ENCODE measurements around the gene DLEU7.

DLEU7 gene

DNA sequence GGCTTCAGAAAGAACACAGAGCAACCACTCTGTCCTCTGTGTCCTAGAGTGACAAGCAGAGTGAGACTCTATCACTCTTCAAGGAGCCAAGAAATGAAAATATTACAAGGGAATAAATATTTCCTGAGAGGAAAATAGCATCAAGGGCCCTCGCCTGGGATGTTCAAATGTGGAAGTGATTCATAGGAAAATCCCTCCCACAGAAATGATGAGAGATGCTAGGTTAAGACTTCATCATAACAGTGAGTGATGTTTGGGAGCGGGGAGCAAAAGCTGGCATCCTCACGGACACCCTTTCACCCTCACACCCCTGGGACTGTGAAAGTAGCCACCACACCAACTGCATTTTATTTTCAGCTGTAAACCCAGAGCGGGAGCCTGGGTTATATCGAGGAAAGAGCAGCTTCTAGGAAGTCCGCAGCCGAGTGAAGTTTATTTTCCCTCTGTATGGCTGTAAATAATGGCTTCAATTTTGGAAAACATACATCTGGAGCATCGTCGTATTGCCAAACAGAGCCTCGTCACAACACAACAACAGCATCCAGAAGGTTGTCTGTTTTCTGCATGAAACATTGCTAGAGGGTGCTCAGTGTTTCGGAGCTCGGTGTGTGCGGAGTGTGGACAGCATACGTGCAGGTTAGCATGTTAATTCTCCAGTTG lies 54.8 kb downstream of the DLEU7 start:
- no peak for DNase-seq

DNA sequence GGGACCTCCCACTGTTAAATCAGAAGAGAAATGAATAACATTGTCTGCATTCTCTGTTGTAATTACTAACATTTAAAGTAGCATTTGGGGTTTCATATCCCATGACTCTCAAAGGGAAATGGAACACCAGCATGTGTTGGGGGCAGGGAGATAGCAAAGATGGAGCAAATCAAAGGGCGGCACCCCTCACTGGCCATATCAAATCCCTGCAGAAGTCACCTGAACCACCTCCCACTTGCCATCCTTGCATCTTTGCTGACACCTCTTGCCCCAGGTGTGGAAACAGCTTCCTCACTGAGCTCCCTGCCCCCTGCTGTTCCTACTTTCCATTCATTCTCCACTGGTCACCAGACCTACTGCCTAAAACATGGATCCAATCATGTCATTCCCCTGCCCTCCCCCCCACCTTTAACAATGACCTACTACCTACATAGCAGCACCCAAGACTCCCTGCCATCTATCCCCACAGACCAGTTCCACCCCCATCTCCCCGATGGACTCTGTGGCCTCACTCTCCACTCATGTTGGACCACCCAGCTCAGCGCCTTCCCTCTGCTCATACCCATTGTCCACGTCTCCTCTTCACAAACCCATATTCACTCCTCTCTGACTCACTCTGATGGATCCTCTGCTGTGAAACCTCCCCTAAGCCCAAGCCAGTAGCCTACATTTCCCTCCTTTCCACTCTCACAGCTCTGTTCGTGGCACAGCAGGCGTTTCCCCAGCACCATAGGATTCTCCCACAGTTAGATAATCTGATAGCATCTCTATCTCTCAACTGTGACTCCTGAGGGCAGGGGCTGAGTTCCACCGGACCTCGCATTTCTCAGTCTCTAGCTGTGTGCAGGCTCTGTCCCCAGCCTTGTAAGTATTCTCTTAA lies 55.9 kb downstream of the DLEU7 start:
- DNase-seq = no peak

DNA sequence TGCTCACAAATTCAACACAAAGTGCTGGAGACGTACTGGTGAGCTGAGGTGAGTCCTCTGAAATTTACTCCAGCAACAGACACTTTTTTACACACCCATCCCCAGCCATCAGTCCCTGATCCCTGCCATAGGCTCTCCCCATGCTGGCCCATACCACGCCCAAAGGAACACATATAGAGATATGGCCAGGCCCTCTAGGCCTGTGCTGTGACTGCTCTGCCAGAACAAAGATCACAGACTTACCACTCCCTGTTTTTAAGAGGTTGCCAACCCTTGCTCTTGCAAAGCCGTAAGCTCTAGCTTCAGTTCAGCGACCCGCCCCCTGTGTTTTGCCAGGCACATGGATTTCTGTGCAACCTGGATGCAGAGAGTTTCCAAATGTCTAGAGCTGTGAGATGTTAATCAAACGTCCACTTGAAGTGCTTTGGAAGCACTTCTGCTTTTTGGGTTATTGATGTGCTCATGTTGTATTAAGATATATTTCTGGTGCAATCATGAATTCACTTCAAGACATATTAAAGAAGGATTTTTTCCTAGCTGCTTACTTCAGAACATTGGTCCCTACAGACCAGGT lies 59.7 kb downstream of the DLEU7 start:
- no peak for DNase-seq

DNA sequence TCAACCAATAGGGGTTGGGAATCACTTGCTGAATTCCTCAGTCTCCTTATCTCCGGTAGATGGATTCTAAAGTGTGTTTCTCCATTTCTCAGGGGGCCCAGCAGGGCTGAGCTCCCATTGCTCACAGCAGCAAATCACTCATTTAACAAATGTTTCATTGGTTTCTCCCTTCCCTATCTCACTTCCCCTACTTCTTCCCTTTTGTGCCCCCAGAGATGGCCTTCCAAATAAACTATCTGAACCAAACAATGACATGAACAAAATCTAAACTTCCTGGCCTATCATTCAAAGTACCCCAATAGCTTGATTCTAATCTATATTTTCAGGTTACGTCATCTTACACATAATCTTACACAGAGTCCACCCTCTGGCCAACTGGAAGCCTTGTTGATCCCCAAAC lies 60.4 kb downstream of the DLEU7 start:
- DNase-seq = no peak

DNA sequence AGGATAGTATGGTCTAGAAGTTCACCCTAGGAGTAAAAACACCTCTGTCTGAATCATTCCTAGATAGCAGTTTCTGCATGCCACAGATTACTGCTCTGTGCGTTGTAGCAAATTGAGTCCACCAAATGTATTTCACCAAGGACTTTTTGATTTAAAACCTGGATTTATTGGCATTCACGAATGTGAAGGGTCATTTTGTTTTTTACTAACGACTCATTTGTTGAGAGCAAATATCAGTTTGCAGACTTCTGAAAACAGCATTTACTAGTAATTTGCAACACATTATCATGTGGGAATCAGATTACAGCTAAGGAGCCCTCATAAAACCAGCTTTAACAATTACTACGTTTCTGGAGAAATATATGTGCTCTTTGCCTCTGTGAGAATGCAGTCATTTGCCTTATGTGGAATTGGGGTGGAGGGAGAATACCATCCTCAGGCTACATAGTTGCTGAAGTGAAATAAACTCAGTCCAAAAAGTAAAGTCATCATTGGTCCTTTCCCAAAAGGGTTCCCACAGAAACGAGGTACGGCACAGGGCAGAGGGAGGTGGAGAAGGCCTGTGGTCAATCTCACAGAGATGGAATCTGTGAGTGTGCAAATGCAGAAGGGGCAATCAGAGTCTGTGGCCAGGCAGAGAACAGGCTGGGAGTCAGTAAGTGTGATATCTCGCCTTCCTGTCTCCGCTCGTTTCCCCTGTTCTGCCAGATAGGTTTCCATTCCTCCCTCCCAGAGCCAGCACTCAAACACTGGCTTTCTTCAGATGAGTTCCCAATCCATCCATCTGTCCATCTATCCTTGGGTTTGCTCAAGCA lies 63.1 kb downstream of the DLEU7 start:
- no peak for DNase-seq

DNA sequence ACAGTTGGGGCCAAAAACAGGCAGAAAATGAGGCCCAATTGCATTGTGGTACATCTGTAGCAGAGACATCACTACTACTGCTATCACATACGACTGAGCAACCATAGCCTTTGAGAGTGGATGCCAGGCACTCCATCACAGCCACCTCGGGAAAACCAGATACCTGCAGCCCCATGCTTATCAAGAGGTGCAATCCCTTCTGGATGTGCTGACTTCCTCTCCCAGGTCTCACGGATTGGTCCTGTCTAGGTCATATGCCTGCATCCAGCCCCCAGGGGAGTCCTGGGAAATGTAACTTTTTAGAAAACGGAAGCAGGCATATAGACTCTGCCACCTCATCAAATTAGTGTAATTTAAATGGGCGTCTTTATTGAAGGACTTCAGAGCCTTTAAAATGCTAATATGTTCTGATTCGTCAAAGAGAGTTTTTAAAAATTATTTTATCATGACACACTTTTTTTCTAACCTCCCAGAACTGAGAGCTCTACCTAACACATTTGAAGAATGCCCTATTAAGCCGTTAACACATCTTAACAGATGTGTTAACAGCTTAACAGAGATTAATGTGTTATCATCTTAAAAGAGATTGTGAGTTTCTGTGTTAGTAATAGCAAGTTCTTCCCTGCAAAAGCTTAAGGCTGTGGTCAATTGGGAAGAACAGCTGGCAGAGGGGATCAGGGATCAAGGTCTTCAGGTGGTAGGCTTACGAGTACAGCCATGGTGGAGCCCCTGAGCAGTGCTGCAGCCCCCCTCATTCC lies 63.9 kb downstream of the DLEU7 start:
- no peak for DNase-seq

Measured in activated CD4-positive, alpha-beta T cell treated with anti-CD3 and anti-CD28 coated beads, Interleukin-2, amount 50 U/mL, for 4 hours (primary cell).